GM19193 (cell line): ENCODE measurements around the gene UBR3.

Experiments used
- POLR2A ChIP-seq: IDR thresholded peaks from 4 replicates; pipeline ENCODE4 v1.6.1; 2011; ENCODE audit not compliant: insufficient read depth, insufficient read length; ENCODE audit errors: extremely low read depth

The UBR3 gene

DNA sequence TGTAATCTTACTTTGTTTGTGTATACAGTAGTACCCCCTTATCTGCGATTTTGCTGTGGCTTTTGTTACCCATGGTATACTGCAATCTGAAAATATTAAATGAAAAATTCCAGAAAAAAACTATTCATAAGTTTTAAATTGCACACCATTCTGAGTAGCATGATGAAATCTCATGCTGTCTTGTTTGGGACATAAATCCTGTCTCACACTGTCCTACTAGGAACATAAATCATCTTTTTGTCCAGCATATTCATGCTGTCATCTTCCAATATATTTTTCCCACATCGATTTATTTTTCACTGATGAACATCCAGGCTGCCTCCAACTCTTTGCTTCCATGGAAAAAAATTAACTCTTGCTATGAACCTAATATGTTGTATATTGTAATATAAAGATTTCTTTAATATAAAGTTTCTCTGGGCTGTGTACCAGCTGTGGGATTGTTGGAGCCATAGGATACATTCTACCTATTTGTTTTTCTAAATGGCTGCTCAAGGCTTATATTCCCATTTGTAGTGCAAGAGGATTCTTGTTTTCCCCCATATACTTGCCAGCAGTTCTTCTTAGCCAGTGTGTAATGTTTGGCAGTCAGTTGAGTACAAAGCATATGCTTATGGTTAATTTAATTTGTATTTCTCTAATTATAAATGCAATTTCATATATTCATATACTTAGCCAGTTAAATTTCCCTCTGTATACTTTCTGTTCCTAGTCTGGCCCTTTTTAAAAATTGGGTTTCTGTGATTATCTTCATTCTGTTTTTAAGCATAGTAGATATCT is 236.4 kb downstream of the UBR3 start:
- TF ChIP-seq POLR2A, result no peak

- TF ChIP-seq POLR2A, result no peak
Observed at GRCh38 chr2:170070778-170071177, 243.5 kb downstream of the UBR3 start.

DNA sequence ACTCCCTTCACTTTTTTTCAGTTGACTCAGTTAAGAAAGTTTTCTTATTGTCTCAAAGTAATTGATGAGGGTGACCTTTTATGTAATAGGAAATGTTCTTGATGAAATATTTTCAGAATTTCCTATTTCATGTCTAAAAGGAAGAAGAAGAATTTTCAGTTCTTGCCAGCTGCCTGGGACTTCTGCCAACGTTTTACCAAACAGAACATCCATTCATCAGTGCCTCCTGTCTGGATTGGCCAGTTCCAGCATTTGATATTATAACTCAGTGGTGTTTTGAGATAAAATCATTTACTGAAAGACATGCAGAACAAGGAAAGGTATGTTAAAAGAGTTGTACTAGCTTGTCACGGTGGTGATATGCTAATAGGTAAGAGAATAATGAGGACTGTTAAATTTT is 246.0 kb downstream of the UBR3 start:
- no peak for TF ChIP-seq POLR2A

GRCh38 chr2:170076189-170076588 is 248.9 kb downstream of the UBR3 start:
- no peak for TF ChIP-seq POLR2A

DNA sequence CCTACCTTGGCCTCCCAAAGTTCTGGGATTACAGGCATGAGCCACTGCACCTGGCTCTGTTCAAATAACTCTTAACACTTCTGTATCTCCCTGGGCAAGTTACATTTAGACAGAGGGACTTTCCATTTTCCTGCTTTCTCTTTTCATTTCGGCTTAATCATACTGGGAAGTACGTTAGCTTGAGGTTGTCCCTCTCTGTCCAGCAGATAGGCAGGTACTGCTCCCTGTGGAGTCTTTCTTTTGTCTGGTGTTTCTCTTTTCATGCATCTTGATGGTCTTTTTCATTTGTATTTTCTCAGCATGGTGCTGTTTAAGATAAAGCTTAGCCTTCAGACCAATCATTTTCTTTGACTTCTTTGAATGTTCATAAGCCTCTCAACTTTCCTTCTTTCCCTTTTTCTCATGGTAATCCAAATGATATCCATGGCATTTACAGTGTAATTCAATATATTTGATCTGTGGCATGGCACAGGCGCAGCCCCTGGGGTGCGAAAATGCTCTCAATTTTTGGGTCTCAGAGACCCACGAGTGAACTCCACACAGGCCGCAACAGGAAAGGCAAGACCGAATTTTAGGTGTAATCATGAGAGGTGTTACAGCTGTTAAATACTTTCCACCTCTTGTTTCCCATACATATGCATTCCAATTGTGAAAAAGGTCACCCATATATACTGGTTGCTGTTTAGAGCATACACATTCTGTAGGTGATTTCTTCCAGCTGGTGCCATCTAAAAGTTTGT is 250.7 kb downstream of the UBR3 start:
- no peak for TF ChIP-seq POLR2A

- TF ChIP-seq POLR2A, result no peak
Observed at GRCh38 chr2:170084820-170085491, 257.7 kb downstream of the UBR3 start.

- no peak for TF ChIP-seq POLR2A
Observed at GRCh38 chr2:170086117-170086688, 258.9 kb downstream of the UBR3 start.

DNA sequence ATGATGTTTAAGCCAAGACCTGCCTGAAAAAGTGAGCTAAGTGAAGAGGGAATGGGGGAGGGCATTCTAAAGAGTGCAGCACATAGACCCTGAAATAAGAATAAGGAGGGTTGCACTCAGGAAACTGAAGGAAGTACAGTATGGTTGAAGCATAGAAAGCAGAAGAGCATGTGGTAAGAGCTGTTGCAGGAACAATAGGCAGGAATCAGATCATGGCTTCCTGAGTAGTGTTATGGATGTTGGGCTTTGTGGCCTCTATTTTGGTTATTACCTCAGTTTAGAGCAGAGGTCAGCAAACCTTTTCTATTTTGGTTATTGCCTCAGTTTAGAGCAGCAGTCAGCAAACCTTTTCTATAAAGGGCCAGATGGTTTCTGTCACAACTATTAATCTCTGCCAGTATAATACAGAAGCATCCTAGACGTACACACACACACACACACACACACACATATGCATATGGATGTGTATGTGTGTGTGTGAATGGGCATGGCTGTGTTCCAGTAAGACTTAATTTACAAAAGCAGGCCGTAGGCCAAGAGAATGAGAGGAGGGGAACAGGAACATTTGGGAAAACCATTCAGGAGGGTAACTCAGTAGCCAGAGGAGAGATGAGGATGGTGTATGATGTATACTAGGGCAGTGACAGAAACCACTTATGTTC is 259.6 kb downstream of the UBR3 start:
- no peak for TF ChIP-seq POLR2A

DNA sequence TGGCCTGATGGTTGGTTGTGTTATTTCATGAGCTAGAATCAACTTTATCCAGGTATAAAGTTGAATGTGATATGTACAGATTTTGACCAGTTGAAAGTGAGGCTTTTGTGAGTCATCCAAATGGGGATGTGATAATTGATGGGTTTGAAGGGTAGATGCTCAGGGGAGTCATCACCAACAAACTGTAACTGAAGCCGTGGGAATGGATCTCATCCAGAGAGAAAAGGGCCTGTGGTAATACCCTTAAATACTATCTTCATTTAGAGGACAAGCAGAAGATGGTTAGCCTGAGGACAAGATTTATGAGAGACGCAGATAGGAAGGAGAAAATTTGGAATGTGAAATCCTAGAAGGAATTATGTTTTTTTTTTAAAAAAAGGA is 260.1 kb downstream of the UBR3 start:
- TF ChIP-seq POLR2A, result no peak

DNA sequence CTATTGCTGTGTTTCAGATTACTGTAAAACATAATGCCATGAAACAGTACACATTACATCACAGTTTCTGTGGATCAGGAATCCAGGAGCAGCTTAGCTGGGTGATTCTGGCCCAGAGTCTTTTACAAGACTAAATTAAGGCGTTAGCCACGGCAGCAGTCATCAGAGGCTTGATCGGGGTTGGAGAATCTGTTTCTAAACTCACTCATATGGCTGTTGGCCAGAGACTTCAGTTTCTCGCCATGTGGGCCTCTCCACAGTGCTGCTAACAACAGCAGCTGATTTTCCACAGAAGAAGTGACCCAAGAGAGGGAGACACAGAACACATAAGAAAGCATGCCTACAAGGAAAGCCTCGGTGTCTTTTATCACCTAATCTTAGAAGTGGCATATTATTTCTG is 261.5 kb downstream of the UBR3 start:
- no peak for TF ChIP-seq POLR2A

- no peak for TF ChIP-seq POLR2A
Observed at GRCh38 chr2:170090229-170090628, 263.0 kb downstream of the UBR3 start.

DNA sequence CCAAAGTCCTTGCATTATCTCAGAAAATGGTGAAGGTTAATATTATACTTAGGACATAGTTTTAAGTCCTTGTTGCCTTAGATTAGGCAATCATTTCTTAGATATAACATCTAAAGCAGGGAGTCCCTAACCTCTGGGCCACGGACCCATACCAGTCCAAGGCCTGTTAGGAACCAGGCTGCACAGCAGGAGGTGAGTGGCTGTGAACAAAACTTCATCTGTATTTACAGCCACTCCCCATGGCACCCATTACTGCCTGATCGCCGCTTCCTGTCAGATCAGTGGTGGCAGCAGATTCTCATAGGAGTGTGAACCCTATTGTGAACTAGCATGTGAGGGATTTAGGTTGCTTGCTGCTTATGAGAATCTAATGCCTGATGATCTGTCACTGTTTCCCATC is 264.2 kb downstream of the UBR3 start:
- no peak for TF ChIP-seq POLR2A

DNA sequence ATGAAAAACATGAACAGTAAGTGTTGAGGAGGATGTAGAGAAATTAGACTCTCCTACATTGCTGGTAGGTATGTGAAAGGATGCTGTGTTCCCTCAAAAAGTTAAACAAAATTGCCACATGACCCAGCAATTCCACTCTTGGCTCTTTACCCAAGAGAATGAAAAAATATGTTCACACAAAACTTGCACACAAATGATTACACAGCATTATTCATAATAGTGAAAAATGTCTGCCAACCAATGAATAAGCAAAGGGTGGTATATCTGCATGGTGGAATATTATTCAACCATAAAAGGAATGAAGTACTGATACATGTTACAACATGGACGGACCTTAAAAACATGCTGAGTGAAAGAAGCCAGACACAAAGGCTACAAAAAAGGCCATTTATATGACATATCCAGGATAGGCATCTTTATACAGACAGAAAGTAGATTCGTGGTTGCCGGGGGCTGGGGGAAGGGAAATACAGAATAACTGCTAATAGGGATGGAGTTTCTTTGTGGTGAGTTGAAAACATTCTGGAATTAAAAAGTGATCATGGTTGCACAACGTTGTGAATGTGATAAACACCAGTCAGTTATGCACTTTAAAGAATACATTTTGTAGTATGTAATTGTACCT is 265.3 kb downstream of the UBR3 start:
- no peak for TF ChIP-seq POLR2A

DNA sequence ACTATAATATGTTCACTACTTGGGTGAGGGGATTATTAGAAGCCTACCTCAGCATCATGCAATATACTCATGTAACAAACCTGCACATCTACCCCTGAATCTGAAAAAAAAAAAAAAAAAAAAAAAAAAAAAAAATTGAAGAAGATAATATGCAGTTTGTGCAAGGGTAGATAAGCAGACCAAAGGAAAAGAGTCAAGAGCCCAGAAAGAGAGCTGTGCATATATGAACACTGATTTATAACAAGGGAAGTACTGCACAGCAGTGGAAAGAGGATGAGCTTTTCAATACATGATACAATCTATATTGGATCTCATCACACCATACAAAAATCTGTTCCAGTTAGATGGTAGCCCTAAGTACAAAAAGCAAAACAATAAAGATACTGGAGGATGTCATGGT is 268.1 kb downstream of the UBR3 start:
- no peak for TF ChIP-seq POLR2A
